Activated CD4-positive, CD25-positive, alpha-beta regulatory T cell treated with anti-CD3 and anti-CD28 coated beads, Interleukin-2, amount 50 U/mL, for 16 hours (primary cell): Measurements from ENCODE around the gene FAM241A.
"Not testable (repeated sequence)": the region's sequence is repeated elsewhere in the genome, so short reads cannot be mapped to it uniquely, and the experiment has no call there.

ENCODE experiments used
- DNase-seq: peaks from one replicate; pipeline ENCODE4 v3.0.0-alpha.2; 2020; ENCODE audit warnings: low read depth, low spot score

FAM241A gene

DNA sequence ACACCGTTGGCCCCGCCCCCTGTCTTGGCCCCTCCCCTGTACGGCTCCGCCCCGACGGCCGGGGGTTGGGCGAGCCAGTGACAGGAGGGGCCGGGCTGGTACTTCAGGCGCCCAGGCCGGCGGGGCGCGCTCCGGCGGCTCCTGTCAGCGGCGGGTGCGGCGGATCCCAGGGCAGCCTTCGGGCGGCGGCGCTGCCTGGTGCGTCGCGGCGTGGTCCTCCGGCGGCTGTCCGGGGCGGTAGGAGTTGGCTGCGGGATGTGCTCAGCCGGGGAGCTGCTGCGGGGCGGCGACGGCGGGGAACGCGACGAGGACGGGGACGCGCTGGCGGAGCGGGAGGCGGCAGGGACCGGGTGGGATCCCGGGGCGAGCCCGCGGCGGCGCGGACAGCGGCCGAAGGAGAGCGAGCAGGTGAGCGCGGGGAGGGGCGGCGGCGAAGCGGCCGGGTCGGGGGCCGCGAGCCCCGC lies at the start of gene FAM241A:
Gene FAM241A (plus strand): TSS at position 129 of the 464 bp plus-strand sequence. CDS start 127 bp downstream, at position 256.
- peak; percentile 81 for DNase-seq

DNA sequence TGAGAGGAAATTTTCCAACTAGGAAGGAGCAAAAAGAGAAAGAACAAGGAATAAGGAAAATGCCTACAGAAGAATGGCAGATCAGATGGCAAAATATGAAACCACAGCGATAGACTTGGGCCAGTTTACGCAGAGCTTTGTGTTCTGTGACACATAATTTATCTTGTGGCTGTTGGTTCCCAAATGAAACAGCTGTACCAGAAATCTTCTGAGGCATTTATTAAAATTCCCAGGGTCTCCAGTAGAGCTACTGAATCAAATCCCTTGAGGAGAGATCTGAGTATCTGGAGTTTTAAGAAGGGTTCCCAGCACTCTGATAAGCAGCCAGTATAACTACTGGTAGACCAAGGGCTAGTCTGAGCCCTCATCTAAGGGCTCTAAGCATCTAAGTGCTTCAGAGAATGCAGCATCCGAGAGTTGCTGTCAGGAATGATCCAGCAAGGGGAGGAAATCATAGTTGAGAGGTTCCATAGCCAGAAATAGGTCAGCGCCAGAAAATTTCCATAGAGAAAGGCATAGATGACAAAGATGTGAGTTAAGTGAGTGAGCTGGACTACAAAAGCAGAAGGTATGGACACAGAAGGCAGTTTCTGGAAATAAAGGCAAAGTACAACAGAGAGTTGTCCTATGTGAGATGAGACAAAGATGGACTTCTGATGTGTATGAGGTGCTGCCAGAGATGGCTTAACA lies 46.3 kb upstream of the FAM241A start:
- no peak for DNase-seq

- no peak for DNase-seq
Observed at GRCh38 chr4:112099701-112100297, 45.5 kb upstream of the FAM241A start.

GRCh38 chr4:112102875-112103370 lies 42.3 kb upstream of the FAM241A start:
- no peak for DNase-seq

DNA sequence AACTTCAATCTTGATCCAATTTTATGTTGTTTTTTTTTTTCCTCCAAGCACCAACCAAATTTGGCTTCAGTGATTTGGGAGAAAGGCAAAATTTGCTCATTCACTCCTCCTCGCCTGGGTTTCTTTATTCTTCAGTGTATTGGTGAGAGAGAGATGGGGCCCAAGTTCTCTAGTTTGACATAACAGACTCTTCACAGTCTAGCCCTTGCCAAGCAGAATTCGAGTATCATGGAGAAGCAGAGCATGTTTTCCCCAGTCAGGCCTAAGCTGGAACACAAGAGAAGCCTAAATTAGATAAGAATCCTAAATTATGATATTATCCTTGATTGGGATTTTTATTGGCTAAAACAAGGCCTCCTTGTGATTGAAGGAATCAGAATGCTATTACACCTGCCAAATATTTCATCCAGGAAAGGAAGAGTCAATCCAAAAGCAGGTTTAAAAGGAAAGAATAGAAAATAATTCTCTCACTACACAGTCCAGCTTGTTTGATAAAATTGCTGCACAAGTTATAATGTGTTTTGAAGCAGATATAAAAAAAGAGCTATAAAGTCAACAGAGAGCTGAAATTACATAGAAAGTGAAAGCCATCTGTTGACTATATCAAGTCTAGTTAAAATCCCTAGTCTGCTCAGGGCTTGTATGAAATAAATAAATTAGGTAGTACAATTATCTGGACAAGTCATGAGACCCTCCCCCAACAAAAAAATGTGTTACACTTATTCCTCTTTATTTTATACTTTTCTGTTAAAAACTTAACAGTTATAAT lies 39.9 kb upstream of the FAM241A start:
- DNase-seq: no peak

DNA sequence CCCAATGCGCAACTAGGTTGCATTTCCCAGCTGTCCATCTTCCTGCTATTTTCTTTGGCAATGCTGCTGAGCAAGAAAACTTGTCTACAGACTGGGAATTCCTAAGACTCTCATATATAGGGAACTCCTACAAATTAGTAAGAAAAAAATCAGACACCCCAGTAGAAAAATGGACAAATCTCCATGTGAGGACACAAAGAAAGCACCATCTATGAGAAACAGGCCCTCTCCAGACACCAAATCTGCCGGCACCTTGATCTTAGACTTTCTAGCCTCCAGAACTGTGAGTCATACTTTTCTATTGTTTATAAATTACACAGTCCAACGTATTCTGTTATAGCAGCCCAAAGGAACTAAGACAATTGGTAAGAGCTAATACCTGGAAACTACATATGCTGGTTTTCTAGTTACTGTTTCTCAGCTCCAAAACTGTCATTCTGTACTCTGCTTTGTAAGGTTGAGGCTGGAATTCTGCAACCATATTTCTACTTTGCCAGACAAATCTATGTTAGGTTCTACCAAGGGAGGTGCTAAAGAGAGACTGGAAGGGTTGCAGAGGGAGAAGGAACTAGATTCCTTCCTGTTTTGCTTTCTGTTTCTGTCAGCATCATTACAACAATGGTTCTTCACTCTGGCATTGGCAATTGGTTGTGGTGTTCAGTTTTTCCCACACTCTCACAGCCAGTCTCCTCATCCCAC lies 35.7 kb upstream of the FAM241A start:
- DNase-seq: no peak

- no peak for DNase-seq
Observed at GRCh38 chr4:112110059-112110425, 35.2 kb upstream of the FAM241A start.

DNA sequence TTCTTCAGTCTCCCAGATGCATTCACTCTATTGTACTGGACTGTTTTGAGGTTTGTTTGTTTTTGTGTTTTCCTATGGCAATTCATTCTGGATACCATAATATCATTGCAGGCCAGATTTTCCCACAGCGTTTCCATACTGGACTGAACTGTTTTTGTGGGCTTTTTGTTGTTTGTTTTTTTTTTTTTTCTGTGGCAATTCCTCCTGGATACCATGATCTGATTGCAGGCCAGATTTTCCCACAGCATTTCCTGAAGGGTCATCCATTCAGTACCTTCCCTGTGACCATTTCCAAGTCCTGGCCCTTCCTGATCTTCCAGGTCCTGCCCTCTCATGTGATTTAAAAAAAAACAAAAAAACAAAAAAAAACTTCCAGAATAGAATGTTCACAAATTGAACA lies 33.9 kb upstream of the FAM241A start:
- no peak for DNase-seq

DNA sequence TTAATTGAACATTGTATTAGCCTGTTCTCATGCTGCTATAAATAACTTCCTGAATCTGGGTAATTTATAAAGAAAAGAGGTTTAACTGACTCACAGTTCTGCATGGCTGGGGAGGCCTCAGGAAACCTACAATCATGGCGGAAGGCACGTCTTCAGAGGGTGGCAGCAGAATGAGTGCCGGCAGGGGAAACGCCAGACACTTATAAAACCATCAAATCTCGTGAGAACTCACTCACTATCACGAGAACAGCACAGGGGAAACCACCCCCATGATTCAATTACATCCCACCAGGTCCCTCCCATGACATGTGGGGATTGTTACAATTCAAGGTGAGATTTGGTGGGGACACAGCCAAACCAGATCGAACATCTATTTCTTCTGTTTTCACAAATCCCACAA lies 33.2 kb upstream of the FAM241A start:
- not testable (repeated sequence) for DNase-seq

- DNase-seq: no peak
Observed at GRCh38 chr4:112112590-112113170, 32.6 kb upstream of the FAM241A start.

- no peak for DNase-seq
Observed at GRCh38 chr4:112113864-112114263, 31.4 kb upstream of the FAM241A start.

- DNase-seq: no peak
Observed at GRCh38 chr4:112114452-112114851, 30.8 kb upstream of the FAM241A start.

DNA sequence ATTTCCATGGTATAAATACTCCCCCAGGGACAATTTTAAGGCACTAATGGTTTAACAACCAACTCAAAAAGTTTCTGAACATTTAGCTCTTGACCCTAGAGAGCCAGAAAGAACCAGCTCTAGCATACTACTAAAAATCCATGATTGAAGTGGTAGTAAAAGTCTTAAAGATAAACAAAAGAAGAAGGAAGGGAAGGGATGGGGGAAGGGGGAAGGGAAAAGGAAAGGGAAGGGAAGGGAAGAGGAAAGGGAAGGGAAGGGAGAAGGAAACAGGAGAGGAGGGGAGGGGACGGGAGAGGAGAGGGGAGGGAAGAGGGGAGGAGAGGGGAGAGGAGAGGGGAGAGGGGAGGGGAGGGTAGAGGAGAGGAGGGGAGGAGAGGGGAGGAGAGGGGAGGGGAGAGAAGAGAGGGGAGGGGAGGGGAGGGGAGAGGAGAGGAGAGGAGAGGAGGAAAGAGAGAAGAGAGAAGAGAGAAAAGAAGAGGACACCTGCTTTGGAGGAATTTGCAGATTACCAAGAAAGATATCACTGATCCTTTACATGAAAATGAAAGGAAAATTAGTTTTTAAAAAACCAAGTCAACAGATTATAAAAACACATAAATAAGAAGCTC lies 26.4 kb upstream of the FAM241A start:
- DNase-seq: no peak

DNA sequence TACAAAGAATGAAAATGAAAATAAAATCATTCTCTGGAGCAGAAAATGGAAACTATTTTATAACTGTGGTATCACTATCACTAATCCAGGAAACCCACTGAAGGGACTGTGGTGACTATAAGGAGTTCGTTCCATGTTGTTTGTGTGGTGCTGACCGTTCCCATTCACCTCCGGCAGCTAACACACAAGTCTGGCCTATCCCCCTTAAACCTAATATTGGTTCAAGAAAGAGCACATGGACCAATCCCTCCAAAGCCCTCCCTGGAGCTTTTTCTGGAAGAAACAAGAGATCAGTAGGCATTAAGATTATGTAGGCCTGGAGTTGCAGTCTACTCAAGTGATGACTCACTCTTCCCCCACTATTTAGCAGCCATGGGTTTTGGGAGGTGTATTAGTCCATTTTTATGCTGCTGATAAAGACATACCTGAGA lies 25.9 kb upstream of the FAM241A start:
- no peak for DNase-seq

DNA sequence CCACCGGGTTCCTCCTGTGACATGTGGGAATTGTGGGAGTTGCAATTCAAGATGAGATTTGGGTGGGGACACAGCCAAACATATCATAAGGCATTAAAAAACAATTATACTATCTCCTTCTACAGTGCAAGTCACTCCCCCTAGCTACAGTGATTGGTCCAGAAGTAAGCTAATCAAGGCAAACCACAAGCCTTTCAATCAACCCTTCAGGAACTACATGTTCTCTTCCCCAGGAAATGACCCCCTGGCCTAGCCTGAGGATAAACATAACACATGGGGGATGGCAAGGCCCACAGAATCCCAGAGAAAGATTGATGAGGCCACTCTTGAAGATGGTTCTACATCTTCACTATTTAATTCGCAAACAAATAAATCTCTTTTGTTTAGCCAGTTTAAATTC lies 25.2 kb upstream of the FAM241A start:
- DNase-seq: no peak

GRCh38 chr4:112125416-112125815 lies 19.8 kb upstream of the FAM241A start:
- DNase-seq: no peak

DNA sequence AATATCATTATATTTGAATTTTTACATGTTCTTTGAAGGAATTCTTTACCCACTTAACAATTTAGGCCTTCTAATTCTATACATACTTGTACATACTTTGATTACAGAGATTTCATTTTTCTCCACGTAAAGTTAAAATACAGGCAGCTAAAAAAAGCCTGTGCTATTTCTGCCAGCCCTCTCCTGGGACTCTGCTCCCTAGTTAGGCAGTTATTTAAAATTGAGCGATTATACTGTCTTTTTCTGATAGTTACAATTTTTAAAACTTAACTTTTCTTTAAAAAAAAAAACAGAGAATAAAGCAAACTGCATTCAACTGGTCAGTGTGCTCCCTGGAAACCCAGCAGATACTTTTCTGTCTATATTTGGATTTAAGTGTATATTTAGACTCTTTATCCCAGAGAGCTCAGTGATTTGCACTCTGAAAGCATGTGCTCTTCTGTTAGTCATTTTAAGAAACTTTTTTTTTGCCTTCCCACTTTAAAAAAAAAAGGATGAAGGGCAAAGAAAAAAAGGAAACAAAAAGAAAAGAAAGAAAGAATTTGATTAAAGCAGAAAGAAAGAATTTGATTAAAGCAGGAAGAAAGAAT lies 18.1 kb upstream of the FAM241A start:
- DNase-seq: no peak

GRCh38 chr4:112127803-112128202 lies 17.5 kb upstream of the FAM241A start:
- no peak for DNase-seq

GRCh38 chr4:112128452-112128851 lies 16.8 kb upstream of the FAM241A start:
- no peak for DNase-seq

DNA sequence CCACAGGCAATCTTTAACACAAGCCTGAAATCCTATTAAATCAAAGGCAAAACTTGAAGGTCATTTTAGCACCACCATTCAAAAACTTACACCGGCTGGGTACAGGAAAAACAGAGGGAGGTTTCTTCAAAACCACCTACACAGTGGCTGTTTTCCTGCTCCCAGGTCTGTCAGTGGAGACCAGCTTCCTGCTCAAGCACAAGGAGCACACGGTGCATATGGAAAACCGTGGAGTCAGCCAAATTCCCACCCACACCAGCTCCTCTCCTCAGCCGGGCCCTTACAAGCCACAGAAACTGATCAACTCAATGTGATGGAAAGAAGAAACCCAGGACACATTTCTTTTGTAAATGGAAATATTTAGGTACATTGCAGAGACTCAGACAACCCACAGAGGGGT lies 14.3 kb upstream of the FAM241A start:
- no peak for DNase-seq

GRCh38 chr4:112136551-112136950 lies 8.7 kb upstream of the FAM241A start:
- no peak for DNase-seq
